Brain microvascular endothelial cell (primary cell): ENCODE data around the gene CUX1.

ENCODE experiments used
- DNase-seq: peaks from one replicate; pipeline ENCODE4 v3.0.0-alpha.2; 2020
- H3K27ac ChIP-seq: fragments of 250-450 bp; sonication (Bioruptor Pico); 2 replicates; pipeline ENCODE4 v1.5.1; 2020; ENCODE audit warnings: mild to moderate bottlenecking, moderate library complexity
- H3K27me3 ChIP-seq: fragments of 250-450 bp; sonication (Bioruptor Pico); replicated peaks from 2 replicates; pipeline ENCODE4 v1.5.1; 2020; ENCODE audit warnings: mild to moderate bottlenecking
- H3K36me3 ChIP-seq: fragments of 250-450 bp; sonication (Bioruptor Pico); replicated peaks from 2 replicates; pipeline ENCODE4 v1.5.1; 2020; ENCODE audit warnings: mild to moderate bottlenecking
- H3K4me3 ChIP-seq: 2 replicates; pipeline ENCODE4 v1.5.1; 2011; ENCODE audit warnings: low read depth, mild to moderate bottlenecking, control low read depth, low read length, moderate library complexity
- in situ Hi-C: cut with HindIII; loops from 2 replicates; pipeline ENCODE4 v1.10.0; 2017; ENCODE audit warnings: low sequenced_read_pairs, low pct_ligation_motif_present
- TF ChIP-seq, protein P1 (sequence below): IDR thresholded peaks from 2 replicates; pipeline ENCODE4 v1.5.1; 2011; ENCODE audit warnings: low read depth, mild to moderate bottlenecking, moderate library complexity, low read length, control low read depth, inconsistent platforms; ENCODE audit errors: missing control alignments

CUX1 gene

DNA sequence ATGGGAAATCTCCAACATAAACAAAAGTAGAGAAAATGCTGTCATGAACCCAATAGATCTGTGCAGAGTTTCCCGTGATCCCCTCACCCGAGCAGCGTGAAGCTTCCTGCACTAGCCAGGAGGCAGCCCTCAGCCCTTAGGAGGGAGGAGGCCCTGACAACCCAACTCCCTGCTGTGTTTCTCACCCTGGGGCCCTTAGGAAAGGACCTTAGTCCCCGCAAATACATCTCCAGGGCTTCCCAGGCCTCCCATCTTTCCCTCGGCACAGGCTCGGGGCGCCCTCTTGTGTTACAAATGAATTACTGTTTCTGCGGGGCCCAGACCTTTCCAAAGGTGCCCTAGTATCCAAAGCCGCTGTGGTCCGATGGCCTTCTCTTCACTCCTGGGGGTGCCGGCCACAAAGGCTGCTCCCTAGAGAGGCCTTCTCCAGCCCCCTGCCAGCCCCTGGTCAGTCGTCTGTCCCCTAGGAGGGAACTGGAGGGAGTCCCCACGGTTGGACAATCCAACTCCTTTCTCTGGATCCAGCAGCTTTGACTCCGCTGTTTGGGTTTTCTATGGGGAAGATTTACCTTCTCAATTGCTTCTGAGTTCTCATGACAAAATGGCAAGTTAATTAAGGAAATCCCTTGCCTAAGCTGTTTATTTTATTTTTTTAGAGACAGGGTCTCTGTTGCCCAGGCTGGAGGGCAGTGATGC, 419.3 kb downstream of the CUX1 start:
- in situ Hi-C loops: no loop called here
- H3K27ac ChIP-seq: no peak overlapping the region
- H3K36me3 ChIP-seq: no peaks in the 10 kb centered on the region
- H3K27me3 ChIP-seq: no peaks in the 10 kb centered on the region
- H3K4me3 ChIP-seq: no peak overlapping the region
- peak; percentile 39 for DNase-seq
- TF ChIP-seq, protein P1, sequence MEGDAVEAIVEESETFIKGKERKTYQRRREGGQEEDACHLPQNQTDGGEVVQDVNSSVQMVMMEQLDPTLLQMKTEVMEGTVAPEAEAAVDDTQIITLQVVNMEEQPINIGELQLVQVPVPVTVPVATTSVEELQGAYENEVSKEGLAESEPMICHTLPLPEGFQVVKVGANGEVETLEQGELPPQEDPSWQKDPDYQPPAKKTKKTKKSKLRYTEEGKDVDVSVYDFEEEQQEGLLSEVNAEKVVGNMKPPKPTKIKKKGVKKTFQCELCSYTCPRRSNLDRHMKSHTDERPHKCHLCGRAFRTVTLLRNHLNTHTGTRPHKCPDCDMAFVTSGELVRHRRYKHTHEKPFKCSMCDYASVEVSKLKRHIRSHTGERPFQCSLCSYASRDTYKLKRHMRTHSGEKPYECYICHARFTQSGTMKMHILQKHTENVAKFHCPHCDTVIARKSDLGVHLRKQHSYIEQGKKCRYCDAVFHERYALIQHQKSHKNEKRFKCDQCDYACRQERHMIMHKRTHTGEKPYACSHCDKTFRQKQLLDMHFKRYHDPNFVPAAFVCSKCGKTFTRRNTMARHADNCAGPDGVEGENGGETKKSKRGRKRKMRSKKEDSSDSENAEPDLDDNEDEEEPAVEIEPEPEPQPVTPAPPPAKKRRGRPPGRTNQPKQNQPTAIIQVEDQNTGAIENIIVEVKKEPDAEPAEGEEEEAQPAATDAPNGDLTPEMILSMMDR: peak; percentile 85

DNA sequence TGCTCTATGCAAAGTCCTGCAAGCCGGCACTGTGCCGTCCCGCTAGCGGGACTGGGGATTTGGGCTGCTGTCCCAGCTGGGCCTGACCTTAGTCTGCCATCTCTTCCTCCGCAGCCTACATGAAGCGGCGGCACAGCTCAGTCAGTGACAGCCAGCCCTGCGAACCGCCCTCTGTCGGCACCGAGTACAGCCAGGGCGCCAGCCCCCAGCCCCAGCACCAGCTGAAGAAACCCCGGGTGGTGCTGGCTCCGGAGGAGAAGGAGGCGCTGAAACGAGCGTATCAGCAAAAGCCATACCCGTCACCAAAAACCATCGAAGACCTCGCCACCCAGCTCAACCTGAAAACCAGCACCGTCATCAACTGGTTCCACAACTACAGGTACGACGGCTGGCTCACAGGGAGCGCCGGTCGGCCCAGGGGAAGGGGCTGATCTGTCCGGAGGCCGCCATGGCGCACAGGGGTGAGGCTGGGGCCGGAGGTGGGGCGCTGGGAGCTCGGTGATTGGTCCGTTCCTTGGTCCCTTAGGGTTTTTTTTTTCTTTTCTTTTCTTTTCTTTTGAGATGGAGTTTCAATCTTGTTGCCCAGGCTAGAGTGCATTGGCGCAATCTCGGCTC, 421.9 kb downstream of the CUX1 start:
- in situ Hi-C loops: no loop called here

GRCh38 chr7:102241431-102241830, 424.0 kb downstream of the CUX1 start:
- H3K27me3 ChIP-seq: no peaks in the 10 kb centered on the region
- TF ChIP-seq, protein P1: no peak
- no peak overlapping the region for H3K27ac ChIP-seq
- H3K36me3 ChIP-seq: no peaks in the 10 kb centered on the region
- no peak for DNase-seq
- in situ Hi-C loops: no loop called here
- H3K4me3 ChIP-seq: no peak overlapping the region

More for the DNA sequence above, 421.9 kb downstream of the CUX1 start:
- Histone ChIP-seq H3K4me3 (no peak overlapping the region), H3K36me3 (no peaks in the 10 kb centered on the region), H3K27me3 (no peaks in the 10 kb centered on the region), H3K27ac (no peak overlapping the region)
- TF ChIP-seq, protein P1: no peak
- no peak for DNase-seq

DNA sequence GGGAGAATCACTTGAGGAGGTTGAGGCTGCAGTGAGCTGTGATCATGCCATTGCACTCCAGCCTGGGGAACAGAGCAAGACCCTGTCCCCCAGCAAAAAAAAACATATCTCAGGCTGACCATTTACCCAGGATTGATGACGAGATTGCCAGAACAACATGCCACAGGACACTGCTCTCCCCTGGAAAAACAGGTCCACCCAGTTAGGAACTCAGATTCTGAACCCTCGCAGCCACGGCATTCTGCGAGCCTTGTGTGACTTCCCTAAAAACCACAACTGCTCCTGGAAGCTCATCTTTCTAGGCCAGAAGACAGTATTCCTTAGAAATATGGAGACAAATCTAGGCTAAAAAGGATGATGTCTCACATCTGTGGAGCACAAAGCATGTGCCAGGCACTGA, 427.2 kb downstream of the CUX1 start:
- in situ Hi-C loops: no loop called here
- TF ChIP-seq, protein P1: no peak
- H3K27me3 ChIP-seq: no peaks in the 10 kb centered on the region
- H3K4me3 ChIP-seq: no peak overlapping the region
- no peak overlapping the region for H3K27ac ChIP-seq
- H3K36me3 ChIP-seq: no peaks in the 10 kb centered on the region
- no peak for DNase-seq

- H3K4me3 ChIP-seq: no peak overlapping the region
Measured at GRCh38 chr7:102248081-102248455, 430.6 kb downstream of the CUX1 start.

More at GRCh38 chr7:102248081-102248455, 430.6 kb downstream of the CUX1 start:
- in situ Hi-C loops: no loop called here
- no peak overlapping the region for H3K27ac ChIP-seq
- H3K36me3 ChIP-seq: no peaks in the 10 kb centered on the region
- no peak for DNase-seq
- H3K27me3 ChIP-seq: no peaks in the 10 kb centered on the region
- TF ChIP-seq, protein P1: no peak
